GM21529 (cell line): ENCODE measurements around the gene FBN3.
"Not testable (repeated sequence)": the region's sequence is repeated elsewhere in the genome, so short reads cannot be mapped to it uniquely, and the experiment has no call there.

Experiments used
- ATAC-seq: cut with Tn5 transposase; IDR thresholded peaks from one replicate; pipeline ENCODE4 v1.9.1; 2021; ENCODE audit not compliant: unreplicated experiment

Gene FBN3

GRCh38 chr19:8025316-8025715, 124.1 kb downstream of the FBN3 start:
- no peak for ATAC-seq

GRCh38 chr19:8024256-8024655, 125.1 kb downstream of the FBN3 start:
- ATAC-seq = not testable (repeated sequence)

GRCh38 chr19:8023371-8023770, 126.0 kb downstream of the FBN3 start:
- no peak for ATAC-seq

DNA sequence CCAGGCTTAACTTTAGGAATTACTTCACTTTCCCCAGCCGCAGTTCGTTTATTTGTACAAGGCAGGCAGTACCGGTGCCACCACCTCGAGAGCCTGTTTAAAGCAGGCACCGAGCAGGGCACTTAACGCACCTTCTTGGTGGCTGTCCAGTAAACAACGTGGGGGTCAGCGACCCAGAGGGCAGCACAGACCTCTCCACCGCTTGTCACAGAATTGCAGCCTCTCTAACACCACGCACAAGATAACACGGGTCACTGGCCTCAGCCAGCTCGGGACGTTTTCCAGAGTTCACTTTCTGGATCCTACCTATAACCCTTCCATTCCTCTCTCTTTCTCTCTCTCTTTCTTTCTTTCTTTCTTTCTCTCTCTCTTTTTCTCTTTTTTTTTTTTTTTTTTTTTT, 127.1 kb downstream of the FBN3 start:
- no peak for ATAC-seq

- no peak for ATAC-seq
Observed at GRCh38 chr19:8021374-8021773, 128.0 kb downstream of the FBN3 start.

DNA sequence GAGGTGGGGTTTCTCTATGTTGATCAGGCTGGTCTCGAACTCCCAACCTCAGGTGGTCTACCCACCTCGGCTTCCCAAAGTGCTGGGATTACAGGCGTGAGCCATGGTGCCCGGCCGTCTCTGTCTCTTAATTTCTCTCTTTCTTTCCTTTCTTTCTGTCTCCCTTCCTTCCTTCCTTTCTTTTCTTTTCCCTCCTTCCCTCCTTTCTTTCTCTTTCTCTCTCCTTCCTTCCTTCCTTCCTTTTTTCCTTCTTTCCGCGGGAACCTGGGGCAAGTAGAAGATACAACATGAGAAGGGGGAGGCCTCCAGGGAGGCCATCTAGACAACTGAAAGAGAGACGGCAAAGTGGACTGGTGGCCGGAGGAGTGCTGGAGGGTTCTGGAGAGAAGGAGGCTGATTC, 128.7 kb downstream of the FBN3 start:
- no peak for ATAC-seq

GRCh38 chr19:8017808-8018207, 131.6 kb downstream of the FBN3 start:
- no peak for ATAC-seq
